K562 (cell line): ENCODE data around the gene SLC2A4. TPM values are rescaled to one million over a fixed set of nuclear protein-coding genes. Genes with fewer than 3 reads are reported as not detected.

Experiments
- ATF1 ChIP-seq, 2 experiments: fragments of 450-650 bp in 1 of 2; IDR thresholded peaks; 2 replicates each; pipeline ENCODE4 v1.6.1; 2016; ENCODE audit warnings: missing compliant biosample characterization in 1 of 2, missing genetic modification characterization in 1 of 2
- ETV6 ChIP-seq, 3 experiments: fragments of 150-350 bp in 1 of 3; sonication (generic) in 1 of 3; formaldehyde crosslinking in 1 of 3; IDR thresholded peaks; 2 replicates each; pipeline versions ENCODE4 v1.6.1 to v1.8.0; 2014 to 2022; ENCODE audit warnings: borderline replicate concordance in 2 of 3, low read depth in 2 of 3, antibody characterized with exemption in 1 of 3, low read length in 1 of 3, mild to moderate bottlenecking in 1 of 3, missing genetic modification reagents in 1 of 3
- FIP1L1 ChIP-seq: fragments of 200-400 bp; formaldehyde crosslinking; IDR thresholded peaks from 2 replicates; pipeline ENCODE4 v1.6.1; 2018; ENCODE audit warnings: mild to moderate bottlenecking, low read depth, low read length; ENCODE audit not compliant: poor library complexity, severe bottlenecking
- GATA2 ChIP-seq: sonication (generic); formaldehyde crosslinking; IDR thresholded peaks from 2 replicates; pipeline ENCODE4 v1.4.0; 2020; ENCODE audit warnings: mild to moderate bottlenecking, missing genetic modification reagents
- GTF2F1 ChIP-seq: IDR thresholded peaks from 2 replicates; pipeline ENCODE4 v1.6.1; 2011; ENCODE audit warnings: low read depth, low read length, improper control_type of control experiment
- HMG20B ChIP-seq: fragments of 250-450 bp; sonication (Bioruptor Pico); IDR thresholded peaks from 2 replicates; pipeline ENCODE4 v1.5.0; 2021; ENCODE audit warnings: mild to moderate bottlenecking
- MYBL2 ChIP-seq, 2 experiments: fragments of 450-650 bp in 1 of 2; sonication (generic) in 1 of 2; formaldehyde crosslinking in 1 of 2; IDR thresholded peaks; 2 replicates each; pipeline versions ENCODE4 v1.6.1 to v1.8.1; 2017 to 2022; ENCODE audit warnings: borderline replicate concordance in 1 of 2, inconsistent platforms in 1 of 2, low read depth in 1 of 2, mild to moderate bottlenecking in 1 of 2, missing genetic modification reagents in 1 of 2, moderate library complexity in 1 of 2
- NCOA1 ChIP-seq: fragments of 450-650 bp; IDR thresholded peaks from 2 replicates; pipeline ENCODE4 v1.6.1; 2016; ENCODE audit warnings: low read depth
- OTX1 ChIP-seq: fragments of 450-650 bp; formaldehyde crosslinking; IDR thresholded peaks from 2 replicates; pipeline ENCODE4 v1.4.0; 2022; ENCODE audit warnings: mild to moderate bottlenecking
- PRDM10 ChIP-seq: fragments of 450-650 bp; IDR thresholded peaks from 2 replicates; pipeline ENCODE4 v1.6.1; 2018; ENCODE audit not compliant: partially characterized antibody
- SP1 ChIP-seq: sonication (generic); formaldehyde crosslinking; IDR thresholded peaks from 2 replicates; pipeline ENCODE4 v1.8.1; 2022; ENCODE audit warnings: mild to moderate bottlenecking, missing genetic modification reagents
- ZNF740 ChIP-seq, 3 experiments: fragments of 200-800 bp in 1 of 3; sonication (Bioruptor generic) in 1 of 3; sonication (generic) in 1 of 3; formaldehyde crosslinking in 1 of 3; IDR thresholded peaks; 2 replicates each; pipeline versions ENCODE4 v1.6.1 to v1.8.0; 2016 to 2022; ENCODE audit warnings: mild to moderate bottlenecking in 2 of 3, missing compliant biosample characterization in 2 of 3, missing genetic modification characterization in 2 of 3, missing genetic modification reagents in 1 of 3
- polyA plus RNA-seq, 8 experiments: library from polyadenylated mRNA; depleted of rRNA in 4 of 8; stranded (reverse) in 5 of 8; unstranded in 3 of 8; fragments of >200 nt; fragmentation: Nextera tagmentation in 2 of 8; fragmentation: Illumina TruSeq in 1 of 8; extraction: Ambion mirVana in 2 of 8; extraction: Trizol in 1 of 8; gene quantifications; 2 replicates each; pipeline versions ENCODE4 v1.2.1 to v1.2.3, GENCODE V29; 2011 to 2014; ENCODE audit warnings: inconsistent platforms in 1 of 8, missing spikeins in 1 of 8
- total RNA-seq, 7 experiments: library from RNA; depleted of rRNA in 6 of 7; stranded (reverse); fragments of >200 nt in 6 of 7; fragmentation: Illumina TruSeq in 2 of 7; extraction: Trizol in 2 of 7; gene quantifications; 2 replicates each; pipeline versions ENCODE4 v1.2.1 to v1.2.3, GENCODE V29; 2011 to 2021; ENCODE audit warnings: low replicate concordance in 1 of 7

The SLC2A4 gene
- total and polyA plus RNA-seq, 9 of the 15 experiments (the other 6 are each of a cell fraction or from before 2014, with no cell fraction given) = 0.74 to 3.5 (median 1.6) TPM

DNA sequence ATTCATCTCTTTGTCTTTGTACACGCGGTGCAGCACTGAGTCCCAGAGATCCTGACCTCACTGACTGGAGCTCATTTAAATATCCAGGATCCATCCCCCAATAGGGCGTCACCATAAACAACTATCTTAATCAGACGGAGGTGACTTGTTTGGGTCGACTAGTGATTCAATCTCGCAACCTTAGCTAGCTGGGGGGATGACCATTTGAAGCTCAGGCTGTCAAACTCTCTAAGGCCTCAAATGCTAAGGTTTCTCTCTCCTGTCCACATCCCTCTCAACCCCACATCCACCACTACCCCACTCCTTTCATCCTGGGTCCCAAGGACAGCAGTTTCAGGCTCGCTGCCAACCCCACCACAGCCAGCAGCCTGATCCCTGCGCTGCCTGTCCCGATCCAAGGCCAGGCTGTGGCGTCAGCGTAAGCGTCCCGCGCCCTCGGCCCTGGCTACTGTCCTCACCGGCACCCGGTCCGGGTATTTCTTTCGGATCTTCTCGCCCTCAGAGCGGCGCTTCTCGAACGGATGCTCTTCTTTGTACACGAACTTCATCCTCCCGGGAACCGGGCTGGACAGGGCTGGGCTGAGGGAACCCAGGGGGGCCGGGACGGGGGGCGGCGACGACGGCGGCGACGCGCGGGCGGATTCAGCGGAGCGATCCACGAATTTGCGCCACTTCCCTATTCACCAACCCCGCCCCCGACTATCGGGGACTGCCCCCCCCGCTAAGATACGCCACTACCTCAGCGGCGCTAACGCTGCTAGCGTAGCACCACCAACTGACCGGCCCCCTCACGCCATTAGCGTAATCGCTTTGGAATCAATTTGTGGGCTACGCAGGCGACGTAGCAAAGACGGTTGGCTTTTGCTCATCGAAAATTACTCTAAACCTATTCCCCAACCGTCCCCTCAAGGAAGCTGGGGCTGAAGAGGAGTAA is 39.5 kb upstream of the SLC2A4 start, which contains the start of gene GABARAP (continued):
- TF ChIP-seq MYBL2 (IDR thresholded peaks at IDR 0.05; ENCODE audit: low read depth) (no peak), MYBL2 (CRISPR knock-in tag; IDR thresholded peaks at IDR 0.05; ENCODE audit: borderline replicate concordance) (no peak), OTX1 (CRISPR knock-in tag) (no peak), ETV6 (IDR thresholded peaks at IDR 0.05; ENCODE audit: borderline replicate concordance in 1 of 2, low read depth in 2 of 2, low read length in 1 of 2) (no peak), ETV6 (CRISPR knock-in tag; IDR thresholded peaks at IDR 0.05; ENCODE audit: borderline replicate concordance) (no peak), PRDM10 (no peak), GTF2F1 (no peak), FIP1L1 (no peak), HMG20B (CRISPR knock-in tag) (no peak), NCOA1 (no peak), ZNF740 (CRISPR knock-in tag; IDR thresholded peaks at IDR 0.05) (peak; percentile 84), ZNF740 (tag; IDR thresholded peaks at IDR 0.05) (peak in 1 of 2 experiments; percentile 96; a peak in 2 of 4 replicates), SP1 (CRISPR knock-in tag) (no peak; the same call in 1 of the 2 replicates), GATA2 (CRISPR knock-in tag) (no peak), ATF1 (CRISPR knock-in tag; IDR thresholded peaks at IDR 0.05) (no peak), ATF1 (tag; IDR thresholded peaks at IDR 0.05) (no peak; the same call in 1 of the 2 replicates)
